Stimulated activated CD8-positive, alpha-beta memory T cell treated with anti-CD3 and anti-CD28 coated beads, Interleukin-15, amount 100 ng/mL, for 24 hours (primary cell): ENCODE results near the gene C1QTNF5.

ENCODE experiments used
- DNase-seq: peaks from one replicate; pipeline ENCODE4 v3.0.0-alpha.2; 2020; ENCODE audit warnings: low read depth

The C1QTNF5 gene

DNA sequence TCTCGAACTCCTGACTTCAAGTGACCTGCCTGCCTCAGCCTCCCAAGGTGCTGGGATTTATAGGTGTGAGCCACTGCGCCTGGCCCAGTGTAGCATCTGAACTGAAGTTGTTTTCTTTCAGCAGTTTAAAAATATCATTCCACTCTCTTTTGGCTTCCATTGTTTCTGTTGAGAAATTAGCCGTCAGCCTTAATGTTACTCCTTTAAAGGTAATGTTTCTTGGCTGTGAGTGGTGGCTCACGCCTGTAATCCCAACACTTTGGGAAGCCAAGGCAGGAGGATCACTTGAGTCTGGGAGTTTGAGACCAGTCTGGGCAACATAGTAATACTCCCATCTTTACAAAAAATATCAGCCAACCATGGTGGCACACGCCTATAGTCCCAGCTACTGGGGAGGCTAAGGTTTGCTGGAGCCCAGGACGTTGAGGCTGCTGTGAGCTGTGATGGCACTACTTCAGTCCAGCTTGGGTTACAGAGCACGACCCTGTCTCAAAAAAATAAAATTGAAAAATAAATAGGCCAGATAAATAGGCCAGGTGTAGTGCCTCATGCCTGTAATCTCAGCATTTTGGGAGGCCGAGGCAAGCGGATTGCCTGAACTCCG lies 49.7 kb downstream of the C1QTNF5 start:
- DNase-seq, result no peak
